ENCODE measurements around the gene RASAL1. TPM values are rescaled to one million over a fixed set of nuclear protein-coding genes. Genes with fewer than 3 reads are reported as not detected.
A peak's percentile ranks its signal among the peaks of the same experiment; 100 is the strongest.
"Not testable (repeated sequence)": the region's sequence is repeated elsewhere in the genome, so short reads cannot be mapped to it uniquely, and the experiment has no call there.

RASAL1 gene
- total RNA-seq, 1 experiment from 2014 or later, result 29.3 TPM

- in situ Hi-C loops (cut with HindIII; ENCODE audit: low pct_unique_long_range_greater_than_20kb, low sequenced_read_pairs), result no loop called here
- DNase-seq (ENCODE audit: low read depth), result no peak
Measured at GRCh38 chr12:113146999-113147398, 11.4 kb upstream of the RASAL1 start.

GRCh38 chr12:113145720-113146551, 10.4 kb upstream of the RASAL1 start:
- no peak for DNase-seq (ENCODE audit: low read depth)
- in situ Hi-C loops (cut with HindIII; ENCODE audit: low pct_unique_long_range_greater_than_20kb, low sequenced_read_pairs), result no loop called here

GRCh38 chr12:113144806-113145205, 9.2 kb upstream of the RASAL1 start:
- DNase-seq (ENCODE audit: low read depth), result no peak
- in situ Hi-C loops (cut with HindIII; ENCODE audit: low pct_unique_long_range_greater_than_20kb, low sequenced_read_pairs), result no loop called here

- in situ Hi-C loops (cut with HindIII; ENCODE audit: low pct_unique_long_range_greater_than_20kb, low sequenced_read_pairs), result no loop called here
- no peak for DNase-seq (ENCODE audit: low read depth)
Measured at GRCh38 chr12:113143959-113144358, 8.4 kb upstream of the RASAL1 start.

- in situ Hi-C loops (cut with HindIII; ENCODE audit: low pct_unique_long_range_greater_than_20kb, low sequenced_read_pairs), result no loop called here
- DNase-seq (ENCODE audit: low read depth), result no peak
Measured at GRCh38 chr12:113142886-113143332, 7.3 kb upstream of the RASAL1 start.

GRCh38 chr12:113142173-113142885, 6.8 kb upstream of the RASAL1 start:
- no peak for DNase-seq (ENCODE audit: low read depth)
- in situ Hi-C loops (cut with HindIII; ENCODE audit: low pct_unique_long_range_greater_than_20kb, low sequenced_read_pairs), result no loop called here

GRCh38 chr12:113141716-113142115, 6.2 kb upstream of the RASAL1 start:
- DNase-seq (ENCODE audit: low read depth); in situ Hi-C loops (cut with HindIII; ENCODE audit: low pct_unique_long_range_greater_than_20kb, low sequenced_read_pairs): not testable (repeated sequence)

- DNase-seq (ENCODE audit: low read depth), result no peak
- in situ Hi-C loops (cut with HindIII; ENCODE audit: low pct_unique_long_range_greater_than_20kb, low sequenced_read_pairs), result no loop called here
Measured at GRCh38 chr12:113140706-113141105, 5.1 kb upstream of the RASAL1 start.

GRCh38 chr12:113138826-113139225, 3.3 kb upstream of the RASAL1 start:
- in situ Hi-C loops (cut with HindIII; ENCODE audit: low pct_unique_long_range_greater_than_20kb, low sequenced_read_pairs), result no loop called here
- peak; percentile 74 for DNase-seq (ENCODE audit: low read depth)

- in situ Hi-C loops (cut with HindIII; ENCODE audit: low pct_unique_long_range_greater_than_20kb, low sequenced_read_pairs), result no loop called here
- DNase-seq (ENCODE audit: low read depth), result peak; percentile 42
Measured at GRCh38 chr12:113137861-113138783, 2.6 kb upstream of the RASAL1 start.

GRCh38 chr12:113136990-113137511, 1.5 kb upstream of the RASAL1 start:
- DNase-seq (ENCODE audit: low read depth), result no peak
- in situ Hi-C loops (cut with HindIII; ENCODE audit: low pct_unique_long_range_greater_than_20kb, low sequenced_read_pairs), result no loop called here

GRCh38 chr12:113136128-113136989, 798 bp upstream of the RASAL1 start:
- DNase-seq (ENCODE audit: low read depth), result peak; percentile 87
- in situ Hi-C loops (cut with HindIII; ENCODE audit: low pct_unique_long_range_greater_than_20kb, low sequenced_read_pairs), result no loop called here

- DNase-seq (ENCODE audit: low read depth), result no peak
Measured at GRCh38 chr12:113134521-113134951, 1.0 kb downstream of the RASAL1 start.

GRCh38 chr12:113134071-113134470, 1.5 kb downstream of the RASAL1 start:
- in situ Hi-C loops (cut with HindIII; ENCODE audit: low pct_unique_long_range_greater_than_20kb, low sequenced_read_pairs), result no loop called here

More at GRCh38 chr12:113134521-113134951, 1.0 kb downstream of the RASAL1 start:
- in situ Hi-C loops (cut with HindIII; ENCODE audit: low pct_unique_long_range_greater_than_20kb, low sequenced_read_pairs), result no loop called here

GRCh38 chr12:113133666-113134065, 1.9 kb downstream of the RASAL1 start:
- in situ Hi-C loops (cut with HindIII; ENCODE audit: low pct_unique_long_range_greater_than_20kb, low sequenced_read_pairs), result no loop called here
- no peak for DNase-seq (ENCODE audit: low read depth)

More at GRCh38 chr12:113134071-113134470, 1.5 kb downstream of the RASAL1 start:
- no peak for DNase-seq (ENCODE audit: low read depth)

GRCh38 chr12:113133036-113133435, 2.5 kb downstream of the RASAL1 start:
- no peak for DNase-seq (ENCODE audit: low read depth)
- in situ Hi-C loops (cut with HindIII; ENCODE audit: low pct_unique_long_range_greater_than_20kb, low sequenced_read_pairs), result no loop called here

GRCh38 chr12:113131556-113131955, 4.0 kb downstream of the RASAL1 start:
- in situ Hi-C loops (cut with HindIII; ENCODE audit: low pct_unique_long_range_greater_than_20kb, low sequenced_read_pairs), result no loop called here
- DNase-seq (ENCODE audit: low read depth), result no peak

Measured in Caki2 (cell line).